NCI-H146 treated with DMSO at 0.1 percent for 48 hours (cell line): ENCODE data around the gene ZNF467.

Source experiments
- DNase-seq: peaks from one replicate; lab custom pipeline; 2025; ENCODE audit not compliant: unreplicated experiment; lab: John Stamatoyannopoulos, UW

The ZNF467 gene

GRCh38 chr7:149716007-149716931, 57.1 kb downstream of the ZNF467 start:
- no peak for DNase-seq

- DNase-seq: no peak
Observed at GRCh38 chr7:149715476-149715875, 57.9 kb downstream of the ZNF467 start.

DNA sequence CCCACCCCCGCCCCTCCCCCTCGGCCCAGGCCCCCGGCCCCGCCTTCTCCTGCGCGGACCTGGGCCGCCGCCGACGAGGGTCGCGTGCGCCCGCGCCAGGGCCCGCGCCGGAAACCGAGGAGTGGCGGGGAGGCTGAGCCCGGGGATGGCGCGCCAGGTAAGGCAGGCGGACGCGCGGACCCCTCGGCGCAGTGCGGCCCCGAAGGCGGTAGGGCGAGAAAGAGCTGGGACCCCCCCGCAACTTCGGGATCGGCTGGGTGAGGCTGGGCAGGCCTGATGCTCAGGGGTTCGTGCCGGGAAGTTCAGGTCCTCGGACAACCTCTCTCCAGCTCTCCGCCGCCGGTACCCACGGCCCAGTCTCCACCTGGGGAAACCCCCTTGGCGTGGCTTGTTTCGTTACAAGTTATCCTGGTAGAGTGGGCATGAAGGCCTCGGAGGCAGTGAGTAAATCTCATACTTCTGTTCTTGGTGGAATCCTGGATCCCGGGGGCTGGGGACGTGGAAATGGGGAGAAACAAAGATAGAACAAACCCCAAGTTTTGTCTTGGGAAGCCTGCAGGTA, 58.4 kb downstream of the ZNF467 start:
- DNase-seq: no peak
